Liver (tissue), 3 donors: Measurements from ENCODE around the gene BIN1.

Source experiments
- EGR1 ChIP-seq, 2 donors: IDR thresholded peaks; 2 replicates each; pipeline ENCODE4 v1.6.1; 2016 to 2018; ENCODE audit warnings: antibody characterized with exemption in 2 of 2, low read depth in 2 of 2
- FOXA1 ChIP-seq: IDR thresholded peaks from 2 replicates; pipeline ENCODE4 v1.6.1; 2016; ENCODE audit warnings: antibody characterized with exemption
- GABPA ChIP-seq, 2 donors: IDR thresholded peaks in 1 of 2; conservative IDR thresholded peaks in 1 of 2; 2 replicates each; pipeline ENCODE4 v1.6.1; 2016; ENCODE audit warnings: antibody characterized with exemption in 2 of 2, mild to moderate bottlenecking in 1 of 2, moderate library complexity in 1 of 2
- HNF4G ChIP-seq: IDR thresholded peaks from 2 replicates; pipeline ENCODE4 v1.6.1; 2016; ENCODE audit warnings: antibody characterized with exemption
- JUND ChIP-seq, 2 donors: IDR thresholded peaks; 2 replicates each; pipeline ENCODE4 v1.6.1; 2016; ENCODE audit warnings: antibody characterized with exemption in 2 of 2
- NR2F2 ChIP-seq: IDR thresholded peaks from 2 replicates; pipeline ENCODE4 v1.6.1; 2016; ENCODE audit warnings: antibody characterized with exemption
- TAF1 ChIP-seq: conservative IDR thresholded peaks from 2 replicates; pipeline ENCODE4 v1.6.1; 2016; ENCODE audit warnings: antibody characterized with exemption, mild to moderate bottlenecking
- YY1 ChIP-seq: IDR thresholded peaks from 2 replicates; pipeline ENCODE4 v1.6.1; 2016; ENCODE audit warnings: antibody characterized with exemption, mild to moderate bottlenecking
- TF ChIP-seq, protein P1 (sequence below): fragments of 150-350 bp; IDR thresholded peaks from 2 replicates; pipeline ENCODE4 v1.5.1; 2017; ENCODE audit warnings: improper control_type of control experiment, low read depth, low read length; ENCODE audit not compliant: missing input control
- TF ChIP-seq, protein P2 (sequence below): IDR thresholded peaks from 2 replicates; pipeline ENCODE4 v1.6.1; 2016; ENCODE audit warnings: antibody characterized with exemption
- TF ChIP-seq, protein P3 (sequence below): IDR thresholded peaks from 2 replicates; pipeline ENCODE4 v1.6.1; 2016; ENCODE audit warnings: antibody characterized with exemption, mild to moderate bottlenecking
- TF ChIP-seq, protein P4 (sequence below): IDR thresholded peaks from 2 replicates; pipeline ENCODE4 v1.6.1; 2016; ENCODE audit warnings: antibody characterized with exemption
- donor health status: healthy.
- donor health status: healthy.

DNA sequence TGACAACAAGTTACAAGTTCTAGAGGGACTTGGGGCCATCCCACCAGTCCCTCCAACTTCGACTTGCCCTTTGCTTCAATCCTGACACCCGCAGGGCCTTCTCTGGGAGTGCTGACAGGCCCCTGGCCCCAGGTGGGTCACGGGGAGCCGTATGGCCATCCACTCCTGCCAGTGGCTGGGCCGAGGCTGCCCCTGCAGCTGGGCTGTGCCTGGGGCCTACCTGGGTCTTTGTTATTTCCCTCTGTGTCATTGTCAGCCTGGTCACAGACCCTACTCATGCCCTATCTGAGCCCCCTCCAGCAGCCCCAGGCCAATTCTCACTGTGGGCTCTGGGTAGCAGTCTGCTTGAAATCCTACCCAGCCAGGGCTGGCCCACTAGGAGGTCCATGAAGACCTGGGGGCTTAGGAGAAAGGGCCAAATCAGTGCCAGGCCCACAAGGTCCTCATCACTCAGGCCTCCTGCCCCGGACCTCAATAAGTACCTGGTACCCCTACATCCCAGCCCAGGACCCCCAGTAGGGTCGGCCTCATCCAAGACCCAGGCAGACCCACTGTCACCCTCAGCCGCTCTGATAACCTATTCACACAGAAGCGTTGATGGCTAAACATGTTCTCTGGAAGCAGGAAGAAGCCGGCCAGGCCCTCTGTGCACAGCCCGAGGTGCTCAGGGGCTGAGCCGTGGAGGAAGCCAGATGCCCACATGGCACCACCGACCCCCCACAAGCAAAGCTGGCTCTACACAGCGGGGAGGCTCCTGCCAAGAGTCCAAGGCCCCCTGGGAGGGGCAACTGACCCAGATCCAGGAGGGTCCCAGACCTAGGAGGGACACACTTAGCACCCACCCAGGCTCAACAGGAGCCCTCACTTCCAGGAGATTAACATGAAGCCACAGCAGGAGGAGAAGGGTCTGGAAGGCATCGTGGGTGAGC, 57.7 kb downstream of the BIN1 start:
- TF ChIP-seq, protein P1, sequence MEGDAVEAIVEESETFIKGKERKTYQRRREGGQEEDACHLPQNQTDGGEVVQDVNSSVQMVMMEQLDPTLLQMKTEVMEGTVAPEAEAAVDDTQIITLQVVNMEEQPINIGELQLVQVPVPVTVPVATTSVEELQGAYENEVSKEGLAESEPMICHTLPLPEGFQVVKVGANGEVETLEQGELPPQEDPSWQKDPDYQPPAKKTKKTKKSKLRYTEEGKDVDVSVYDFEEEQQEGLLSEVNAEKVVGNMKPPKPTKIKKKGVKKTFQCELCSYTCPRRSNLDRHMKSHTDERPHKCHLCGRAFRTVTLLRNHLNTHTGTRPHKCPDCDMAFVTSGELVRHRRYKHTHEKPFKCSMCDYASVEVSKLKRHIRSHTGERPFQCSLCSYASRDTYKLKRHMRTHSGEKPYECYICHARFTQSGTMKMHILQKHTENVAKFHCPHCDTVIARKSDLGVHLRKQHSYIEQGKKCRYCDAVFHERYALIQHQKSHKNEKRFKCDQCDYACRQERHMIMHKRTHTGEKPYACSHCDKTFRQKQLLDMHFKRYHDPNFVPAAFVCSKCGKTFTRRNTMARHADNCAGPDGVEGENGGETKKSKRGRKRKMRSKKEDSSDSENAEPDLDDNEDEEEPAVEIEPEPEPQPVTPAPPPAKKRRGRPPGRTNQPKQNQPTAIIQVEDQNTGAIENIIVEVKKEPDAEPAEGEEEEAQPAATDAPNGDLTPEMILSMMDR = no peak
- TF ChIP-seq, protein P2, sequence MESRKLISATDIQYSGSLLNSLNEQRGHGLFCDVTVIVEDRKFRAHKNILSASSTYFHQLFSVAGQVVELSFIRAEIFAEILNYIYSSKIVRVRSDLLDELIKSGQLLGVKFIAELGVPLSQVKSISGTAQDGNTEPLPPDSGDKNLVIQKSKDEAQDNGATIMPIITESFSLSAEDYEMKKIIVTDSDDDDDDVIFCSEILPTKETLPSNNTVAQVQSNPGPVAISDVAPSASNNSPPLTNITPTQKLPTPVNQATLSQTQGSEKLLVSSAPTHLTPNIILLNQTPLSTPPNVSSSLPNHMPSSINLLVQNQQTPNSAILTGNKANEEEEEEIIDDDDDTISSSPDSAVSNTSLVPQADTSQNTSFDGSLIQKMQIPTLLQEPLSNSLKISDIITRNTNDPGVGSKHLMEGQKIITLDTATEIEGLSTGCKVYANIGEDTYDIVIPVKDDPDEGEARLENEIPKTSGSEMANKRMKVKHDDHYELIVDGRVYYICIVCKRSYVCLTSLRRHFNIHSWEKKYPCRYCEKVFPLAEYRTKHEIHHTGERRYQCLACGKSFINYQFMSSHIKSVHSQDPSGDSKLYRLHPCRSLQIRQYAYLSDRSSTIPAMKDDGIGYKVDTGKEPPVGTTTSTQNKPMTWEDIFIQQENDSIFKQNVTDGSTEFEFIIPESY = no peak
- TF ChIP-seq JUND (IDR thresholded peaks at IDR 0.05) (no peak), GABPA (IDR thresholded peaks at IDR 0.05 in 1 of 2, conservative IDR thresholded peaks at IDR 0.05 in 1 of 2) (no peak), FOXA1 (no peak), TAF1 (no peak), EGR1 (IDR thresholded peaks at IDR 0.05; ENCODE audit: low read depth in 2 of 2) (no peak), NR2F2 (no peak), HNF4G (no peak), YY1 (no peak)
- TF ChIP-seq, protein P3, sequence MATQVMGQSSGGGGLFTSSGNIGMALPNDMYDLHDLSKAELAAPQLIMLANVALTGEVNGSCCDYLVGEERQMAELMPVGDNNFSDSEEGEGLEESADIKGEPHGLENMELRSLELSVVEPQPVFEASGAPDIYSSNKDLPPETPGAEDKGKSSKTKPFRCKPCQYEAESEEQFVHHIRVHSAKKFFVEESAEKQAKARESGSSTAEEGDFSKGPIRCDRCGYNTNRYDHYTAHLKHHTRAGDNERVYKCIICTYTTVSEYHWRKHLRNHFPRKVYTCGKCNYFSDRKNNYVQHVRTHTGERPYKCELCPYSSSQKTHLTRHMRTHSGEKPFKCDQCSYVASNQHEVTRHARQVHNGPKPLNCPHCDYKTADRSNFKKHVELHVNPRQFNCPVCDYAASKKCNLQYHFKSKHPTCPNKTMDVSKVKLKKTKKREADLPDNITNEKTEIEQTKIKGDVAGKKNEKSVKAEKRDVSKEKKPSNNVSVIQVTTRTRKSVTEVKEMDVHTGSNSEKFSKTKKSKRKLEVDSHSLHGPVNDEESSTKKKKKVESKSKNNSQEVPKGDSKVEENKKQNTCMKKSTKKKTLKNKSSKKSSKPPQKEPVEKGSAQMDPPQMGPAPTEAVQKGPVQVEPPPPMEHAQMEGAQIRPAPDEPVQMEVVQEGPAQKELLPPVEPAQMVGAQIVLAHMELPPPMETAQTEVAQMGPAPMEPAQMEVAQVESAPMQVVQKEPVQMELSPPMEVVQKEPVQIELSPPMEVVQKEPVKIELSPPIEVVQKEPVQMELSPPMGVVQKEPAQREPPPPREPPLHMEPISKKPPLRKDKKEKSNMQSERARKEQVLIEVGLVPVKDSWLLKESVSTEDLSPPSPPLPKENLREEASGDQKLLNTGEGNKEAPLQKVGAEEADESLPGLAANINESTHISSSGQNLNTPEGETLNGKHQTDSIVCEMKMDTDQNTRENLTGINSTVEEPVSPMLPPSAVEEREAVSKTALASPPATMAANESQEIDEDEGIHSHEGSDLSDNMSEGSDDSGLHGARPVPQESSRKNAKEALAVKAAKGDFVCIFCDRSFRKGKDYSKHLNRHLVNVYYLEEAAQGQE = no peak
- TF ChIP-seq, protein P4, sequence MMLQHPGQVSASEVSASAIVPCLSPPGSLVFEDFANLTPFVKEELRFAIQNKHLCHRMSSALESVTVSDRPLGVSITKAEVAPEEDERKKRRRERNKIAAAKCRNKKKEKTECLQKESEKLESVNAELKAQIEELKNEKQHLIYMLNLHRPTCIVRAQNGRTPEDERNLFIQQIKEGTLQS = no peak
